C1 segment of cervical spinal cord (tissue), 14 donors: ENCODE data around the gene OAS2.
"Not testable (repeated sequence)": the region's sequence is repeated elsewhere in the genome, so short reads cannot be mapped to it uniquely, and the experiment has no call there.

ENCODE experiments used
- DNase-seq, 14 donors: peaks; one replicate each; lab custom pipeline; 2025; lab: John Stamatoyannopoulos, UW

Gene OAS2

DNA sequence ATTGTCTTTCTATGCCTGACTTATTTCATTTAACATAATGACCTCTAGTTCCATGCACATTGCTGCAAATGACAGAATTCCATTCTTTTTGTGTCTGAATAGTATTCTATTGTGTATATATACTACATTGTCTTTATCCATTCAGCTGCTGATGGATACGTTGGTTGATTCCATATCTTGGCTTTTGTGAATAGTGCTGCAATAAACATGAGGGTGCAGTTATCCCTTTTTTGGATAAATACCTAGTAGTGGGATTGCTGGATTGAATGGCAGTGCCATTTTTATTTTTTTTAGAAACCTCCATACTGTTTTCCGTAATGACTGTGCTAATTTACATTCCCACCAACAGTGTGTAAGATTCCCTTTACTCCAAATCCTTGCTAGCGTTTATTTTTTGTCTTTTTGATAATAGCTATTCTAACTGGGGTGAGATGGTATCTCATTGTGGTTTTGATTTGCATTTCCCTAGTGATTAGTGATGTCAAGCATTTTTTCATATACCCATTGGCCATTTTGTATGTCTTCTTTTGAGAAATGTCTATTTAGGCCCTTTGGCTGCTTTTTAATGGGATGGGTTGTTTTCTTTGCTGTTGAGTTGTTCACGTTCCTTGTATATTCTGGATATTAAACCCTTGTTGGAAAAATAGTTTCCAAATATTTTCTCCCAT is 2.3 kb downstream of the OAS2 start:
- DNase-seq, result no peak

DNA sequence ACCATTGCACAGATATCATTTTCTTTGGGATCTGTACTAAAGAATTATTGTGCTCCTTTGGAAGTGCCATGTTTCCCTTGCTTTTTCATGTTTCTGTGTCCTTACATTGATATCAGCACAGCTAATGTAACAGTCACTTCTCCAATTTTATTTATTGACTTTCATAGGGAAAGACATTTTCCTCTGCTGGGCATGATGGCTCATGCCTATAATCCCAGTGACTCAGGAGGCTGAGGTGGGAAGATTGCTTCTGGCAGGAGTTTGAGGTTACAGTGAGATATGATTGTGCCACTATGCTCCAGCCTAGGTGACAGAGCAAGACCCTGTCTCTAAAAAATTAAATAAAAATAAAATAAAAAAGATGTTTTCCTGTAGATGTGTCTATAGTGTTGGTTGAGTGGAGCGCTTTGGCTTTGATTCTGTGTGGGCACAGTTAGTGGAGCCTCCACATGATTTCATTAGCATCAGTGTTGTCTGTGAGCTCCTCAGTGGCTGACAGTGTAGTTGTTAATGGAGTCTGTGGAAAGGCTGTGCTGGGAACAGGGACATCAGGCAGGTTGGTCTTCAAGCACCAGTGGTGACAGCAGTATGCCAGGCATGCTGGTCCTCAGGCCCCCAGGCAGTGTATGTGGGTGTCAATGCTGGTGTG is 7.4 kb downstream of the OAS2 start:
- DNase-seq, result no peak

DNA sequence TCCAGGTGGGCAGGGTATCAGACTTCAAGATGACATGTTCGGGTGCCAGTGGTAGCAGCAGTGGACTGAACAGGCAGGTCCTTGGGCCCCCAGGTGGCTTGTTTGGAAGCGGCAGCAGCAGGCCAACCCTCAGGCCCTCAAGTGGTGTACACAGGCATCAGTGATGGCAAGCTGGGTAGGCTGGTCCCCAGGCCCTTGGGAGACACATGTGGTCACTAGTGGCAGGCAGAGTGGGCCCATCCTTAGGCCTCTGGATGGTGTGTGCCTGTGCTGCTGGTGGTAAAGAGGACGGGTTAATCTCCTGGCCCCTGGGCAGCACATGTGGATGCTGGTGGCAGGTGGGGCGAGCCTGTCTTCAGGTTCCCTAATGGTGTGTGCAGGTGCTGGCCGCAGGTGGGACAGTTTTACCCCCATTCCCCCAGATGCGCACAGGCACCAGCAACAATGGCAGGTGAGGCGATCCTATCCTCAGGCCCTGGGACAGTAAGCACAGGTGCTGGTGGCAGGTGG is 8.0 kb downstream of the OAS2 start:
- no peak for DNase-seq

DNA sequence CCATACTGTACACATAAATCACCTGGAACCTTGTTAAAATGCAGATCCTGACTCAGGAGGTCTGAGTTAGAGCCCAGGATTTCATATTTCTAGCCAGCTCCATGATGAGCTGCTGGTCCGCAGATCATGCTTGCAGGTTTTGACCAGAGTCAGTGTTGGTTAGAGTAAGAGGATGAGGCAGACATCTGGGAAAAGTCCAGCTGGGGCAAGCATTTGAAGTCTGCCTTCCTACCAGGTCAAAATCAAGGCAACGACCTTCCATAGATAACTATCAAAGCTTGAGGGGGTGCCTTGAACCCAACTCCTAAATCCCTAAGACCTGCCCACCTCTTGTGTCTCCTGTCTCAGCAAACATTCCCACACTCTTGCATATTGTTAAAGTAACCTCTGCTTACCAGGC is 9.2 kb downstream of the OAS2 start:
- no peak for DNase-seq

DNA sequence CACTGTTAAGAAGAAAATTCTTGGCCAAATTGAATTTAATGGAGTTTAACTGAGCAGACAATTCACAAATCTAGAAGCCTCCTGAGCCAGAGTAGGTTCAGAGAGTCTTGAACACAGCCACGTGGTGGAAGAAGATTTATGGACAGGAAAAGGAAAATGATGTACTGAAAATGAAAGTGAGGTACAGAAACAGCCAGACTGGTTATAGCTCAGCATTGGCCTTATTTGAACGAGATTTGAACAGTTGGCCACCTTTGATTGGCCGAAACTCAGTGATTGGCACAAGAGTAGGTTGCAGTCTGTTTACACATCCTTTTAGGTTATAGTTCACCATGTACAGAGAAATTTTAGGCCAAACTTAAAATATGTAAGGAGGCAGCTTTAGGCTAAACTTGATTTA is 9.9 kb downstream of the OAS2 start:
- no peak for DNase-seq

DNA sequence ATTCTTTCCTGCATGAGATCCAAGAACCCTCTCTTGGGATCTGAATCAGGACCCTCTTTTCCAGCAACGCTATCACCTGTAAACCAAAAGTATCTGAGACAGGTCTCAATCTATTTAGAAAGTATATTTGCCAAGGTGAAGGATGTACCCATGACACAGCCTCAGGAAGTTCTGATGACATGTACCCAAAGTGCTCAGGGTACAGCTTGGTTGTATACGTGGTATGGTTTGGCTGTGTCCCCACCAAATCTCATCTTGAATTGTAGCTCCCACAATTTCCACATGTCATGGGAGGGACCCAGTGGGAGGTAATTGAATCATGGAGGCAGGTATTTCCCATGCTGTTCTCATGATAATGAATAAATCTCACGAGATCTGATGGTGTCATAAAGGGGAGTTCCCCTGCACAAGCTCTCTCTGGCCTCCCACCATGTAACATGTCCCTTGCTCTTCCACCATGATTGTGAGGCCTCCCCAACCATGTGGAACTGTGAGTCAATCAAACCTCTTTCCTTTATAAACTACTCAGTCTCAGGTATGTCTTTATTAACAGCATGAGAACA is 10.6 kb downstream of the OAS2 start:
- DNase-seq, result not testable (repeated sequence)

DNA sequence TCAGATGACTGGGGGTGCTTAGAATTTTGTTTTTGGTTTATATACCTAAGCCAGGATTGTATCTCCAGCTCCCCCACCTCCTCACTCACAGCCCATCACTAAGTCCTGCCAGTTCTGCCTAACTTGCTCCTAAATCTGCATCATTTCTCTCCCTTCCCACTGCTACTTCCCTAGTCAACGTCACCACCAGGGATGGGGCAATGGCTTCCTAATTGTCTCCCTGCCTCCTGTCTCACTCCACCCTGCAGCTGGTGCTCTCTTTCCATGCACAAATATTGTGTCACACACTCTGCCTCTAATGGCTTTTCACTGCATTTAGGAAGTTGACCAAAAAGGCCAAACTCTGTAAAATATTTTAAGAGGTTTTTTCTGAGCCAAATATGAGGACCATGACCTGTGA is 11.5 kb downstream of the OAS2 start:
- DNase-seq, result no peak

DNA sequence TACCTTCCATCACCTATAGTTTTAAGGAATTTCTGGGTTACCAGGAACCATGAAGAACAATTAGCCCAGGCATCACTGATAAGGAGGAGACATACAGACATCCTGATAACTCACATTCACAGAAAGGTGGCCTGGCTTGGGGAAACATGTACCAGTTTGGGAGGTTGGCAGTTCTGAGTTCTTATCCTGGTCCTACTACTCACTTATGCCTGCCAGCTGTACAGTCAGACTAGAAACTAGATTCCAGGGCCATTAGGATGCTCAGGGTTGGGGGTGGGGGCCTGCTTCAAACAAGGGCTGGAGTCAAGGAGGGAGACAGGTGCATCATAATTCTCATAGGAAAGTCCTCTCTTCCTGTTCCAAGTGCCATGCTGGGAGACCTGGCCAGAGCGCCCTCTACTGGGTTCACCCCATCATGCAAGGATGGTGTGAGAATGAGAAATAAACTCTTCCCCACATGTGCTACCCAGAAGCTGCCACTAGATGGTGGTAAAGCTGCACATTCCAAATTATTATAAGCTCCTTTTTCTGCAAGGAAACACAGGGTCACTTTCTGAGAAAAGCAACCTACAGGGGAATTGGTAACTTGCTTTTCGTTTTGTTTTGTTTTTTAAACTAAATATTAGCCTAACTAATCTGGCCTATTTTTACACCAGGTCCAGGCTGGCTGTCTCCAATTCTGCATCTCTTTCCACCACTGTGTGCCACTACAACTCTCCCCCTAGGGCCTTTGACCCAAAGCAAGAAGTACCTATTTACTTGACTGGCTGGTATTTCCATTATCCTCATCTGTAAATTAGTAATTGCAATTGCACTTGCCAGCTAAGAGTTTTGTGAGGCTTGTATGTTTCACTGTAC is 14.5 kb downstream of the OAS2 start:
- DNase-seq, result peak in 3 of 14 donors; percentile 0 to 16 (median 1)

DNA sequence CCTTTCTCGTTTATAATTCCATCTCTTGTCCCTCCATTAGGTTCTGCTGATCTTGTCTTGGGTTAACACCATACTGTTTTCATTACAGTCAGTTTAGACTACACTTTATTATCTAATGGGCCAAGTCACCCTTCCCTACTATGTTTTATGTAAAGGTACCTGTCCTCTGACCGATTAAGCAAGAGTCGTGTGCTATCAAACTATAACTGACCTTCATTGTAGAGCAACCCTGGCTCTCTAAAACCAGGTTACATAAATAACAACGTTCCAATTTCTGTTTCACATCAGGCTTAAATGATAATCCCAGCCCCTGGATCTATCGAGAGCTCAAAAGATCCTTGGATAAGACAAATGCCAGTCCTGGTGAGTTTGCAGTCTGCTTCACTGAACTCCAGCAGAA is 16.7 kb downstream of the OAS2 start:
- no peak for DNase-seq

DNA sequence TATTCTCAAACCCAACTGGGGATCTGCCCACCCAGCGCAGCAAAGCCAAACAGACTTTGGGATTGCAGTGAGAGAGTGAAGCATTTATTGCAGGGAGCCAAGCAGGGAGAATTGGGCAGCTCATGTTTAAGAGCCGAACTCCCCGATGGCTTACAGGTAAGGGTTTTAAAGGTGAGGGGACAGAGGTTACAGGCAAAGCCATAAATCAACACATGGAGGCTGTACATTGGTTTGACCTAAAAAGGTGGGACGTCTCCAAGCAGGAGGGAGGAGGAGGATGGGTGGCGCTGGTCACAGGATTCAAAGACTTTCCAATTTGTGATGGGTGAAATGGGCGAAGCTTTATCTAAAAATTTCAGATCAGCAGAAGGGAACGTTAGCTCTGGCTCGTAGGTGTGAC is 18.2 kb downstream of the OAS2 start:
- DNase-seq, result no peak

DNA sequence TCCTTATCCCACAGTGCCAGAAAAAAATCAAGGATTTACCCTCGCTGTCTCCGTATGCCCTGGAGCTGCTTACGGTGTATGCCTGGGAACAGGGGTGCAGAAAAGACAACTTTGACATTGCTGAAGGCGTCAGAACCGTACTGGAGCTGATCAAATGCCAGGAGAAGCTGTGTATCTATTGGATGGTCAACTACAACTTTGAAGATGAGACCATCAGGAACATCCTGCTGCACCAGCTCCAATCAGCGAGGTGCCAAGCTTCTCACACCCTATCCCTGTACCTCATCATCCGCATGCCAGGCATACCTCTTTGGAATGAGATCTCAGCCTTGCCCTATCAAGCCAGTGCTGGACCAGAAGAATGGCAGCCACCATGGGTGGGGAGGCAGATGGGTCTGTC is 19.2 kb downstream of the OAS2 start:
- no peak for DNase-seq

DNA sequence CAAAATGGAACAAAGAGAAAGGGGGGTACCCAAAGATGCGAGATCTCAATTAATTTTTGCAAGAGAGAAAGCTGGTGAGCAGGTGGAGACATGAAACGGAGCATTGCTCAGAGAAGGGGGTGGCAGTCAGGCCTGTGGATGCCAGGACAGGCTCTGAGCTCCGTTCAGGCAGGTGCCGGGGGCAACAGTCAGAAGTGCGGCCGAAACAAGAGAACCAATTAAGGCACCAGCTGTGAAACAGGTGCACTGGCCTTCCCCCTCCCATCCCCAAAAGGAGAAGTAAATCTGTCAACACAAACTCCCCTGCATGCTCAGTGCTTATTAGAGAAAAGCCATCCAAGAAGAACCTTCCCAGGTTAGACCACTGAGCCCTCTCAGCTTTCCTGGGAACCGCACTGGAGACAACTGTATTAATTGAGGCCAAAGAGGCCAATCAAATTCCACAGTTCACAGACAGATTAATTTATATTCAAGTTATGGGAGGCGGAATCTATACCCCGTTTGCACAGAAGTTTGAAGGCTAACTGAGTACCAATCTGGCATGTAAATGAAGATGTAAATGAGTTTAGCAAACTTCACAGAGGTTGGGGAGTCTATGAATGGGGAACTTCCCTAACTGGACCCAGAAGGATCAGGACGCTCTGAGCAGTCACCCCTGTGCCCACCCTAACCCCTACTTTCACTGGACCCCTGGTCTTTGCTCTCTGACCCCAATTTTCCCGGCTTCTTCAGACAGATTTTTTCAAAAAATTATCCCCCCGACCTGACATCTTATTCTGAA is 20.9 kb downstream of the OAS2 start:
- DNase-seq, result no peak

DNA sequence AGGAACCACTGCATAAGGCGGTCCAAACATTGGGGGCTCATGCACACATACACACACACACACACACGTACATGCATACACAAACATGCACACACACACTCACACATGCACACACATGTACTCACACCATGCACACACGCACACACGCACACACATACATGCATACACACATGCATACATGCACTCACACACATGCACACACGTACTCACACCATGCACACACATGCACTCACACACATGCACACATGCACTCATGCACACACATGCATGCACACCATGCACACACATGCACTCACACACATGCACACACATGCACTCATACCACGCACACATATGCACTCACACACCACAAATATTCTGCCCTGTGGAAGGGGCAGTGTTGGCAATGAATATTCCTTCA is 22.1 kb downstream of the OAS2 start:
- no peak for DNase-seq

DNA sequence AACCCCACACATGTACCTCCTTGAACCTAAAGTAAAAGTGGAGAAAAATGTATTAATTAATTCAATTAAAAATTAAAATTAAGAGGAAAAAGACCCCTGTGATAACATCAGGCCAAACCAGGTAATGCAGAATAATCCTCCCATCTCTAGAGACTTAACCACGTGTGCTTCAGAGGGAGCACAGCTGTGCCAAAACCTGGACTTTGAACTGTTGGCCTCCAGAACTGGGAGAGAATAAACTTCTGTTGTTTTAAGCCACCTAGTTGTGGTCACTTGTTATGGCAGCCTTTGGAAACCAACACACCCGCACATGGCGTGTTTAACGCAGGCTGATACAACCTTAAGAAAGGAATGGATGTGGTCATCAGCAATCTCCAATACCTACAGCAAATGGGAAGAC is 23.8 kb downstream of the OAS2 start:
- no peak for DNase-seq

DNA sequence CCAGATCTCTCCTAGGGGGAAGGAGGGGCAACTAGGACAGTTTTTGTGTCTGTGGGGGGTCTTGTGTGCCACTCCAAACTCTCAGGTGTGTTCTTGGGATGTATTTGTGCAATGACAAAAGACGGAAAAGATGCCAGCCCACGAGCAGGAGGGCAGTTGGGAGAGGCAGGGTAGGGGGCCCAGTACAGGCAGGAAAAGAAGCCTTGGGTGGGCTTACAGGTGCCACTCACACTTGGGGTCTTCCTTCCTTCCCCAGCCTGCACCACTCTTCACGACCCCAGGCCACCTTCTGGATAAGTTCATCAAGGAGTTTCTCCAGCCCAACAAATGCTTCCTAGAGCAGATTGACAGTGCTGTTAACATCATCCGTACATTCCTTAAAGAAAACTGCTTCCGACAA is 24.4 kb downstream of the OAS2 start:
- no peak for DNase-seq

DNA sequence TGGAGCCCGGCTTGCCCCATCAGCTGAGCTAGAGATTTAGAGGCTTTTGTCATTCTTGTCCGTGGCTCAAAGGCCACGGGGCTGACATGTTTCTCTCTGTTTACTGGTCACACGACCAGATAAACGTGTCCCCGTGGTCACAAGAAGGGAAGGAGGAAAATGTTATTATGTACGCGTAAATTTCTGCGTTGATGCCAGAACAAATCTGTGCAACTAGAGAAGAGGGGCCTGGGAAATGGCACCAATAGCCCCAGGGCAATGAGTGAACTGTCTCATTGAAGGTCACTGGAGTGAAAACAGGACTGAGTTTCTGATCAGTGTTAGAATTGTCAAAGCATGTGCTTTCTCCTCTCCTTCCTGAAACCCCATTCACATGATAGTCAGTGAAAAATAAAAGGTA is 25.3 kb downstream of the OAS2 start:
- no peak for DNase-seq

DNA sequence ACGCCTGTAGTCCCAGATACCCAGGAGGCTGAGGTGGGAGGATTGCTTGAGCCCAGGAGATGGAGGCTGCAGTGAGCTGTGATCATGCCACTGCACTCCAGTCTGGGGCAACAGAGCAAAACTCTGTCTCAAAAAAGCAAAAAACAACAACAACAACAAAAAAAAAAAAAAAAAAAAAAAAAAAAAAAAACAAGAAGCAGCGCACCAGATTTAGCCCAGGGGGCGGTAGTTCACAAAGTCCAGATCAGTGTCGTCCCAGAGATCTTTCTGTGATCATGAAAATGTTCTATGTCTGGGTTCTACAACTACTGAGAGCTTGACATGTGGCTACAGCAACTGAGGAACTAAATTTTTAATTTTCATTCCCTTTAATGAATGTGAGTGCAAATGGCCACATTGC is 27.4 kb downstream of the OAS2 start:
- DNase-seq, result no peak

DNA sequence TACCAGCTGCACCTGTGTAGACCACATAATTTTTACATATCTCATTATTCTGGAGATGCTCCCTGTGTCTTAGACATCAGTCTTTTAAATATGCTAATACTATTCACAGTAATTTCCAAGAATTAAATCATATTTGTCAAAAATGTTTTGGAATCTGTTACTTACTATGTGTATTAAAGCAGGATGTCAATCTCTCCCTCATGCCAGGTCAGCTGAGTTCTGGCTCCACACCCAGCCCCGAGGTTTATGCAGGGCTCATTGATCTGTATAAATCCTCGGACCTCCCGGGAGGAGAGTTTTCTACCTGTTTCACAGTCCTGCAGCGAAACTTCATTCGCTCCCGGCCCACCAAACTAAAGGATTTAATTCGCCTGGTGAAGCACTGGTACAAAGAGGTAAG is 27.9 kb downstream of the OAS2 start:
- no peak for DNase-seq

DNA sequence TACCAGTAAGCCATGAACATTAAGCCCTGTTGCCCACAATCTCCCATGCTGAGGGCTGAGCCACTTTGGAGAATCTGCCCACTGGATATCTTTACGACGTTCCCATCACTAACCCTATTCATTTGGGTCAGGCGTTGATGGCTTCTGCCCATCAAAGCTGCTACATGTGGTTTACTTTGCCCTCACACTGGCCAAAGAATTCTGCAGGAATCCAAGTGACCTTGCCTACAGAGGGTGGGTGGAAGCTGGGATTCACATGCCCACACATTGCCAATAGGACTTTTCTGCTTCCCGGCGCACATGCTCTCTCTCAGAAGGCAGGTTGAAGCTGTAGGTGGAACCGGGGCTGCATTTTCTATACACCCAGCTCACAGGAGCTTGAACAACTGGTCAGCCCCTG is 28.3 kb downstream of the OAS2 start:
- DNase-seq, result no peak

DNA sequence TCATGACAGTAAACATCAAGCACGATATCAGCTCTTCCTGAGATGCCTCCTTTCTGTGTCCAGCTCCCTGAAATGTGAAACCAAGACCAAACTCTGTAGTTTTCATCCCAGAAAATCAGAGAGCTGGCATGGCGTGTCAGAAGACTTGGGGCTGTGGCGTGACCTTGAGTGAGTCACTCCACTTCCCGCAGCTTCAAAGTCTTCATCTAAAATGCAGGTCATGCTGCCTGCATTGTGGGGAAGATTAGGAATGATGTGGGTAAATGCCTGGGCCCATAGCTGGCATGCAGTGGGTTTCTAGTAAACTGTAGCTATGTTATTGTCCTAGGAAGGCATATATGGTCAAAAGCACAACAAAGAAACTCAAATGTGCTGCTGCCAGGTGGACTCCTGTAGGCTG is 28.8 kb downstream of the OAS2 start:
- DNase-seq, result no peak

DNA sequence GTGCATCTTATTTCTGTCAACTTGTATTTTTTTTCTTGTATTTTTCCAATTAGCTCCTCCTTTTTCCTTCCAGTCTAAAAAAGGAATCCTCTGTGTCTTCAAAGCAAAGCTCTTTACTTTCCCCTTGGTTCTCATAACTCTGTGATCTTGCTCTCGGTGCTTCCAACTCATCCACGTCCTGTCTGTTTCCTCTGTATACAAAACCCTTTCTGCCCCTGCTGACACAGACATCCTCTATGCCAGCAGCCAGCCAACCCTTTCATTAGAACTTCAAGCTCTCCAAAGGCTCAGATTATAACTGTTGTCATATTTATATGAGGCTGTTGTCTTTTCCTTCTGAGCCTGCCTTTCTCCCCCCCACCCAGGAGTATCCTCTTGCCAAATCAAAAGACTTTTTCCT is 32.4 kb downstream of the OAS2 start:
- DNase-seq, result no peak

DNA sequence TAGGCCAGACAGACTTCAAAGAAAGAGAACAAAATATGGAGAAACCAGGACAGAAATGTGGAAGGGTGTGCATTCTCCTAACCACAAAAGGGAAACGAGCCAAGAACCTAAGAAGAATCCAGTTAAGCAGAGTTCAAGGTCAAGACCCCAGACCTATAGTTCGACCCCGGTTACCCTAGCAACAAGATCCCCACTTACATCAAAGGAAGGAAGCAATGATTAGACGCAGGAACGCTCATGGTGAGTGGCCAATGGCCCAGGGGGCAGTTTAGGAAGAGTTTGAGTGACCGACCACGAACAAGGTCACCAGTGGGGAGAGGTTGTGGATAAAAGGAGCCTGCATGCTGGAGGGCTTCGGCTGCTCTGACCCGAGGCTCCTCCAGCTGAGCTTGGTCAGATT is 36.2 kb downstream of the OAS2 start:
- DNase-seq, result no peak
